ENCODE data around the gene NPBWR2.

The NPBWR2 gene

GRCh38 chr20:64149141-64149540, 41.8 kb upstream of the NPBWR2 start:
- no peak for DNase-seq
- Histone ChIP-seq H3K79me1 (ENCODE audit: low read length) (no peaks in the 10 kb centered on the region), H3K4ac (ENCODE audit: low read depth, low read length) (no peak overlapping the region), H3K56ac (ENCODE audit: low read length) (no peak overlapping the region), H3K4me3 (ENCODE audit: low read length) (no peak overlapping the region), H3K4me1 (ENCODE audit: control insufficient read depth, low read depth, low read length) (no peaks in the 10 kb centered on the region), H3K79me2 (ENCODE audit: control insufficient read depth, insufficient read depth, low read length) (no peaks in the 10 kb centered on the region), H3K36me3 (ENCODE audit: control insufficient read depth, insufficient read depth, low read length) (no peaks in the 10 kb centered on the region), H3K23ac (ENCODE audit: low read length) (no peak overlapping the region), H2BK5ac (ENCODE audit: low read length) (no peak overlapping the region), H2AK5ac (ENCODE audit: low read length) (no peak overlapping the region), H2BK15ac (replicated peaks; ENCODE audit: low read depth) (no peak overlapping the region), H3K18ac (ENCODE audit: low read length) (no peak overlapping the region), H4K8ac (ENCODE audit: low read depth, low read length) (no peak overlapping the region), H2BK120ac (ENCODE audit: low read depth, low read length) (no peak overlapping the region), H3K27me3 (ENCODE audit: insufficient read depth, low read length, poor library complexity) (no peaks in the 10 kb centered on the region), H3K27ac (ENCODE audit: low read depth, low read length) (no peak overlapping the region), H3K9ac (ENCODE audit: low read length) (no peak overlapping the region), H4K5ac (ENCODE audit: low read length) (no peak overlapping the region), H3K4me2 (ENCODE audit: low read length) (no peak overlapping the region)
- no CpG with 5 or more reads among the region's 7 CpGs for WGBS (ENCODE audit: extremely low coverage, insufficient coverage, low lambda C conversion rate)

GRCh38 chr20:64148581-64148980, 41.2 kb upstream of the NPBWR2 start:
- Histone ChIP-seq H3K18ac (ENCODE audit: low read length) (no peak overlapping the region), H2BK15ac (replicated peaks; ENCODE audit: low read depth) (no peak overlapping the region), H4K8ac (ENCODE audit: low read depth, low read length) (no peak overlapping the region), H3K4me2 (ENCODE audit: low read length) (no peak overlapping the region), H3K79me1 (ENCODE audit: low read length) (no peaks in the 10 kb centered on the region), H3K36me3 (ENCODE audit: control insufficient read depth, insufficient read depth, low read length) (no peaks in the 10 kb centered on the region), H3K23ac (ENCODE audit: low read length) (no peak overlapping the region), H2AK5ac (ENCODE audit: low read length) (no peak overlapping the region), H3K4ac (ENCODE audit: low read depth, low read length) (no peak overlapping the region), H3K9ac (ENCODE audit: low read length) (no peak overlapping the region), H3K4me1 (ENCODE audit: control insufficient read depth, low read depth, low read length) (no peaks in the 10 kb centered on the region), H3K56ac (ENCODE audit: low read length) (no peak overlapping the region), H3K79me2 (ENCODE audit: control insufficient read depth, insufficient read depth, low read length) (no peaks in the 10 kb centered on the region), H3K27ac (ENCODE audit: low read depth, low read length) (no peak overlapping the region), H2BK5ac (ENCODE audit: low read length) (no peak overlapping the region), H4K5ac (ENCODE audit: low read length) (no peak overlapping the region), H3K27me3 (ENCODE audit: insufficient read depth, low read length, poor library complexity) (no peaks in the 10 kb centered on the region), H3K4me3 (ENCODE audit: low read length) (no peak overlapping the region), H2BK120ac (ENCODE audit: low read depth, low read length) (no peak overlapping the region)
- no peak for DNase-seq
- no CpG with 5 or more reads among the region's 5 CpGs for WGBS (ENCODE audit: extremely low coverage, insufficient coverage, low lambda C conversion rate)

- DNase-seq = no peak
- H3K18ac ChIP-seq (ENCODE audit: low read length) = no peak overlapping the region
- H3K23ac ChIP-seq (ENCODE audit: low read length) = no peak overlapping the region
- H3K4me2 ChIP-seq (ENCODE audit: low read length) = no peak overlapping the region
- no peak overlapping the region for H2BK15ac ChIP-seq (replicated peaks; ENCODE audit: low read depth)
- H3K9ac ChIP-seq (ENCODE audit: low read length) = no peak overlapping the region
- H3K56ac ChIP-seq (ENCODE audit: low read length) = no peak overlapping the region
- H2BK5ac ChIP-seq (ENCODE audit: low read length) = no peak overlapping the region
- no peaks in the 10 kb centered on the region for H3K79me1 ChIP-seq (ENCODE audit: low read length)
- no peaks in the 10 kb centered on the region for H3K4me1 ChIP-seq (ENCODE audit: control insufficient read depth, low read depth, low read length)
- H2BK120ac ChIP-seq (ENCODE audit: low read depth, low read length) = no peak overlapping the region
- no peaks in the 10 kb centered on the region for H3K27me3 ChIP-seq (ENCODE audit: insufficient read depth, low read length, poor library complexity)
- WGBS (ENCODE audit: extremely low coverage, insufficient coverage, low lambda C conversion rate) = no CpG with 5 or more reads among the region's 12 CpGs
- H3K36me3 ChIP-seq (ENCODE audit: control insufficient read depth, insufficient read depth, low read length) = no peaks in the 10 kb centered on the region
- no peak overlapping the region for H3K4me3 ChIP-seq (ENCODE audit: low read length)
- H3K4ac ChIP-seq (ENCODE audit: low read depth, low read length) = no peak overlapping the region
- H4K5ac ChIP-seq (ENCODE audit: low read length) = no peak overlapping the region
- H3K79me2 ChIP-seq (ENCODE audit: control insufficient read depth, insufficient read depth, low read length) = no peaks in the 10 kb centered on the region
- no peak overlapping the region for H4K8ac ChIP-seq (ENCODE audit: low read depth, low read length)
- no peak overlapping the region for H3K27ac ChIP-seq (ENCODE audit: low read depth, low read length)
- H2AK5ac ChIP-seq (ENCODE audit: low read length) = no peak overlapping the region
Observed at GRCh38 chr20:64146936-64147477, 39.6 kb upstream of the NPBWR2 start.

- Histone ChIP-seq H2BK15ac (replicated peaks; ENCODE audit: low read depth) (no peak overlapping the region), H3K36me3 (ENCODE audit: control insufficient read depth, insufficient read depth, low read length) (no peaks in the 10 kb centered on the region), H3K56ac (ENCODE audit: low read length) (no peak overlapping the region), H2AK5ac (ENCODE audit: low read length) (no peak overlapping the region), H4K5ac (ENCODE audit: low read length) (no peak overlapping the region), H3K79me1 (ENCODE audit: low read length) (no peaks in the 10 kb centered on the region), H4K8ac (ENCODE audit: low read depth, low read length) (no peak overlapping the region), H2BK120ac (ENCODE audit: low read depth, low read length) (no peak overlapping the region), H3K23ac (ENCODE audit: low read length) (no peak overlapping the region), H3K79me2 (ENCODE audit: control insufficient read depth, insufficient read depth, low read length) (no peaks in the 10 kb centered on the region), H3K27me3 (ENCODE audit: insufficient read depth, low read length, poor library complexity) (no peaks in the 10 kb centered on the region), H2BK5ac (ENCODE audit: low read length) (no peak overlapping the region), H3K4me1 (ENCODE audit: control insufficient read depth, low read depth, low read length) (no peaks in the 10 kb centered on the region), H3K4ac (ENCODE audit: low read depth, low read length) (no peak overlapping the region), H3K4me3 (ENCODE audit: low read length) (no peak overlapping the region), H3K18ac (ENCODE audit: low read length) (no peak overlapping the region), H3K9ac (ENCODE audit: low read length) (no peak overlapping the region), H3K4me2 (ENCODE audit: low read length) (no peak overlapping the region), H3K27ac (ENCODE audit: low read depth, low read length) (no peak overlapping the region)
- DNase-seq = no peak
- WGBS (ENCODE audit: extremely low coverage, insufficient coverage, low lambda C conversion rate) = no CpG with 5 or more reads among the region's 7 CpGs
Observed at GRCh38 chr20:64146301-64146935, 39.1 kb upstream of the NPBWR2 start.

- H2BK5ac ChIP-seq (ENCODE audit: low read length) = no peak overlapping the region
- no peaks in the 10 kb centered on the region for H3K79me2 ChIP-seq (ENCODE audit: control insufficient read depth, insufficient read depth, low read length)
- no peak overlapping the region for H3K9ac ChIP-seq (ENCODE audit: low read length)
- no peak overlapping the region for H4K8ac ChIP-seq (ENCODE audit: low read depth, low read length)
- H4K5ac ChIP-seq (ENCODE audit: low read length) = no peak overlapping the region
- no peak overlapping the region for H3K23ac ChIP-seq (ENCODE audit: low read length)
- peak; percentile 21 for DNase-seq
- no peaks in the 10 kb centered on the region for H3K79me1 ChIP-seq (ENCODE audit: low read length)
- no peak overlapping the region for H2BK120ac ChIP-seq (ENCODE audit: low read depth, low read length)
- no peak overlapping the region for H2AK5ac ChIP-seq (ENCODE audit: low read length)
- H3K56ac ChIP-seq (ENCODE audit: low read length) = no peak overlapping the region
- H3K18ac ChIP-seq (ENCODE audit: low read length) = no peak overlapping the region
- no peak overlapping the region for H3K4me2 ChIP-seq (ENCODE audit: low read length)
- no peak overlapping the region for H2BK15ac ChIP-seq (replicated peaks; ENCODE audit: low read depth)
- no peak overlapping the region for H3K27ac ChIP-seq (ENCODE audit: low read depth, low read length)
- no peak overlapping the region for H3K4me3 ChIP-seq (ENCODE audit: low read length)
- WGBS (ENCODE audit: extremely low coverage, insufficient coverage, low lambda C conversion rate) = no CpG with 5 or more reads among the region's 17 CpGs
- no peaks in the 10 kb centered on the region for H3K36me3 ChIP-seq (ENCODE audit: control insufficient read depth, insufficient read depth, low read length)
- no peaks in the 10 kb centered on the region for H3K4me1 ChIP-seq (ENCODE audit: control insufficient read depth, low read depth, low read length)
- no peaks in the 10 kb centered on the region for H3K27me3 ChIP-seq (ENCODE audit: insufficient read depth, low read length, poor library complexity)
- no peak overlapping the region for H3K4ac ChIP-seq (ENCODE audit: low read depth, low read length)
Observed at GRCh38 chr20:64145458-64146300, 38.3 kb upstream of the NPBWR2 start.
